ENCODE results near the gene OPCML. TPM values are rescaled to one million over a fixed set of nuclear protein-coding genes. Genes with fewer than 3 reads are reported as not detected.

OPCML gene
- total RNA-seq, 1 donor, result not detected

DNA sequence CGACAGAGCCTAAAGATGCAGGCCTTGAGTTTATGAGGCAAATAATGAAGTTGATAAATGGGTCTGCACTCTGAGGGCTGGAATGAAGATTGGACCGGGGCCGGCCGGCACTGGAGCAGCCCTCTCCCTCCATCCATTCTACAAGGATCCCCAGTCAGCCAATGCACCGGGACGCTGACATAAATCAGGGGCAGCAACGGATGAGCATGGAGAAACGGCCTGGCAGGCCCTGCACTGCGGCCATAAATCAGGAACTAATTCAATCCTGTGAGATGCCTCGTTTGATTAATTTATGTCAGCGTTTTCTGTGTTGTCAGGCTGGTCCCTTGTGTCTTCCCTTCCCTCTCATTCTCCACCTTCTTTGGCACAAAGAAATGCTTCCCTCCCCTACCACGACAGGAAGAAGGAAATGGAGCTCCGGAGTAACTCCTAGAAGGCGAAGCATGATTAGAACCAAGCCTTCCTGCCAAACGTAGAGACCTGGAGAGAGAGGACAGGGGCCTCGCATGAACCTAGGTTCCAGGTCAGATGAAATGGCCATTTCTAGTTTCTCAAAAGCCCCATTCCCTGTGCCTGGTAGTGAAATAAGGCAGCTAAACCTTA lies 358.4 kb downstream of the OPCML start:
- DNase-seq (ENCODE audit: low read depth), result no peak
- TF ChIP-seq, protein P1, sequence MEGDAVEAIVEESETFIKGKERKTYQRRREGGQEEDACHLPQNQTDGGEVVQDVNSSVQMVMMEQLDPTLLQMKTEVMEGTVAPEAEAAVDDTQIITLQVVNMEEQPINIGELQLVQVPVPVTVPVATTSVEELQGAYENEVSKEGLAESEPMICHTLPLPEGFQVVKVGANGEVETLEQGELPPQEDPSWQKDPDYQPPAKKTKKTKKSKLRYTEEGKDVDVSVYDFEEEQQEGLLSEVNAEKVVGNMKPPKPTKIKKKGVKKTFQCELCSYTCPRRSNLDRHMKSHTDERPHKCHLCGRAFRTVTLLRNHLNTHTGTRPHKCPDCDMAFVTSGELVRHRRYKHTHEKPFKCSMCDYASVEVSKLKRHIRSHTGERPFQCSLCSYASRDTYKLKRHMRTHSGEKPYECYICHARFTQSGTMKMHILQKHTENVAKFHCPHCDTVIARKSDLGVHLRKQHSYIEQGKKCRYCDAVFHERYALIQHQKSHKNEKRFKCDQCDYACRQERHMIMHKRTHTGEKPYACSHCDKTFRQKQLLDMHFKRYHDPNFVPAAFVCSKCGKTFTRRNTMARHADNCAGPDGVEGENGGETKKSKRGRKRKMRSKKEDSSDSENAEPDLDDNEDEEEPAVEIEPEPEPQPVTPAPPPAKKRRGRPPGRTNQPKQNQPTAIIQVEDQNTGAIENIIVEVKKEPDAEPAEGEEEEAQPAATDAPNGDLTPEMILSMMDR (IDR thresholded peaks at IDR 0.05; ENCODE audit: insufficient read depth, low read depth, low read length), result no peak
- no peak overlapping the region for H3K4me3 ChIP-seq (ENCODE audit: low read depth, low read length)

DNA sequence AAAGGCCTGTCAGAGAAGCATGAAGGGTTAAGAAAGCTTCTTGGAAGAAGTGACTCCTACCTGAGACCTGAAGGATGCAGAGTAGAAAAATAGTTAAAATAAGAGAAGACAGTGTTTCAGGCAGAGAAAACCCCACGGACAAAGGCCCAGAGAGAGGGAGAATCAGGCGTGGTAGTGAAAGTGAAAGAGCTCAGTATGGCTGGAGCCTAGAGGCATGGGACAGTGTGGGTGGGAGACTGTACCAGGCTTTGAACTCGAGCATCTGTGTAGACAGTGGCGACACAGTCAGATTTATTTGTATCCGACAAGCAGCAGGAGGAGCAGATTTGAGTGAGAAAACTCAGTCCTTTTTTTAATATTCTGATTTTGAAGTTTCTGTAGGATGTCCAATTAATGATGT lies 360.0 kb downstream of the OPCML start:
- H3K4me3 ChIP-seq (ENCODE audit: low read depth, low read length), result no peak overlapping the region
- no peak for DNase-seq (ENCODE audit: low read depth)
- TF ChIP-seq, protein P1 (IDR thresholded peaks at IDR 0.05; ENCODE audit: insufficient read depth, low read depth, low read length), result no peak

DNA sequence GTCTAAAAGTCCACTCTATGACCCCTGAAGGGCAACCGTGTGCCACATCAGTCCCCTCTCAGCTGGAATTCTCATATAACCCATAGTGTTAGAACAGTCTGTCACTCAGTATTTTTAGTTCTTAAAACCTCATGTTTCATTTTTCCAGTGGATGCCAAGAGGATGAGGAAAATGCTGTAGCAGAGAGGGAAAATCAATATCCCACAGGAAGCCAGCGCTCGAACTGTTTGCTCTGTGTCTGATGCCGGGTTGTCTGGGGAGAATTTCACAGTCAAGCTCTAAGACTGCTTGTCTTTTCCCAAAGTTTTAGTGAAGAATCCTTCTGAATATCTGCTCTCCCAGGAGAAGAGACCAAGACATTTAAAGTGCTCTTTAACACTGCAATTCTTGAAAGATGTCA lies 360.9 kb downstream of the OPCML start:
- TF ChIP-seq, protein P1 (IDR thresholded peaks at IDR 0.05; ENCODE audit: insufficient read depth, low read depth, low read length), result no peak
- H3K4me3 ChIP-seq (ENCODE audit: low read depth, low read length), result no peak overlapping the region
- no peak for DNase-seq (ENCODE audit: low read depth)

DNA sequence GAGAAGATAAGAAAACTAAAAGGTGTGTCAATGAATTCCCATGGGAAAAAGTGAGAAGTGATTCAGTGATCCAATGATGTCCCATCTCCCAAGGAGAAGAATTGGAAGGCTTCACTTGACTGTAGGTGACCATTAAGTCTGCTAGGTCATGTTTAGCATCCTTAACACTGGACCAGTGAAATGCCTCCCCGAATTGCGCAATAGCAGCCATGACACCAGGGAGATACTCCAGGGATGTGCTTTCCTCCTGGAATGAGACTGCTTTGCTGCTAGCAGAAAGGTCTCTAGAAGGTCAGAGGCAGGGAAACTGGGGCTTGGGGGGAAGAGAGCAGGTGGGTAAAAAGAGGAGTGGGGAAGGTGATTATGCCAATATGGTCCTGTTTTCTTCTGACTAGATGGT lies 364.3 kb downstream of the OPCML start:
- no peak overlapping the region for H3K4me3 ChIP-seq (ENCODE audit: low read depth, low read length)
- TF ChIP-seq, protein P1 (IDR thresholded peaks at IDR 0.05; ENCODE audit: insufficient read depth, low read depth, low read length), result no peak
- no peak for DNase-seq (ENCODE audit: low read depth)

DNA sequence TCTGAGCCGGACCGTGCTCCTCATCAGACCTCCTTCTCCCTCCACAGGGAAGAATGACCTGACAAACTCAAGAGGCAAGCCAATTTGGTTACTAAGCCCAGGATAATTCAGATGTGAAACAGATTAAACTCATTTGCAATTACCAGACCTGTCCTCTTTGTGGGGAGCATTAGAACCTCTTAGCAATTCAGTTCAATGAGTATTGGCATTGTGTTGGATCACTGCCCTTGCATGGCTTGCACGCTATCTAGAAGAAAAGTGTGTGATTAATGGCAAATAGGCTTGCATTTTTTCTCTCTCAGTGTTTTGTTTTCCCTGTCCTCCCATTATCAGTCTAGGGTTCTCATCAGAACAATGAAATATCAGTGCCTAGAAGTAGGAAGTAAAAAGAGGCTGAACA lies 365.6 kb downstream of the OPCML start:
- no peak for DNase-seq (ENCODE audit: low read depth)
- TF ChIP-seq, protein P1 (IDR thresholded peaks at IDR 0.05; ENCODE audit: insufficient read depth, low read depth, low read length), result no peak
- no peak overlapping the region for H3K4me3 ChIP-seq (ENCODE audit: low read depth, low read length)

DNA sequence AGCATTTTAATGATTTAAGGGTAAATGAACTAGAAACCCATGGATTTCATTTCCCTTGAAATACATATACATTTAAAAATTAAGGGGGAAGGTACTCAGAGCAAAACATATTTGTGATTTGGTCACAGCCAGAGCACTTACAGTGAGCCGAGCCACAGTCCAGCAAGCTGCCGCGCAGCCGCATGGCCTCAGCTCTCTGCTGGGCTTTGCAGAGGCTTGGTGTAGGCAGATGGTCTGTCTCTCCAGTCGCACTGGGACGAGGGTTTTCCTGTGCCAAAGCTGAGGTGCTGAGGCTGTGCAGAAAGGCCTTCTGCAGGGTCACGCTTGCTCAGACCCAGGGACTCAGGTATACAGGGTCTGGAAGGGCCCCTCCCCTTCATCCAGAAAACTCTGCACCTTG lies 367.3 kb downstream of the OPCML start:
- DNase-seq (ENCODE audit: low read depth), result no peak
- no peak overlapping the region for H3K4me3 ChIP-seq (ENCODE audit: low read depth, low read length)
- TF ChIP-seq, protein P1 (IDR thresholded peaks at IDR 0.05; ENCODE audit: insufficient read depth, low read depth, low read length), result no peak
